ENCODE results near the gene CCDC12.

Gene CCDC12

DNA sequence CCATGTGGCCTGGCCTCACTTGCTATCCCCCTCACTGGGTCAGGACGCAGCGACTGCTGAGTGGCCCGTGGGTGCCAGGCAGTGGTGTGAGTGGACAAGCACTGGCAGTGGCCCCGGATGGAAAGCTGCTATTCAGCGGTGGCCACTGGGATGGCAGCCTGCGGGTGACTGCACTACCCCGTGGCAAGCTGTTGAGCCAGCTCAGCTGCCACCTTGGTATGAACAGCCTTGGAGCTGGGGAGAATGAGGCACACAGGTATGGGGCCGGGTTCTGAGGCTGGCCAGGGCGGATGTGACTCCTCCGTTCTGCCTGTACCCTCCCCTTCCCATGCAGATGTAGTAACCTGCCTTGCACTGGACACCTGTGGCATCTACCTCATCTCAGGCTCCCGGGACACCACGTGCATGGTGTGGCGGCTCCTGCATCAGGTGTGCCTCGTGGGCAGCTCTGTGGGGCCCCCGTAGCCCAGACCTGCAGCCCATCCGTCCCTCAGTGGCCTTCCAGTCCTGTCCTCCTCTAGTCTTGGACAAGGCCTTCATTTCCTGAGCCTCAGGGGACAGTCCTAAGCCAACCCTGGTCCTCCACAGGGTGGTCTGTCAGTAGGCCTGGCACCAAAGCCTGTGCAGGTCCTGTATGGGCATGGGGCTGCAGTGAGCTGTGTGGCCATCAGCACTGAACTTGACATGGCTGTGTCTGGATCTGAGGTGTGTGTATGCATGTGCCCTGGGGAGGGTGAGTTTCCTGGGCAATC is 31.1 kb upstream of the CCDC12 start:
- no peak for DNase-seq (ENCODE audit: low read depth)

DNA sequence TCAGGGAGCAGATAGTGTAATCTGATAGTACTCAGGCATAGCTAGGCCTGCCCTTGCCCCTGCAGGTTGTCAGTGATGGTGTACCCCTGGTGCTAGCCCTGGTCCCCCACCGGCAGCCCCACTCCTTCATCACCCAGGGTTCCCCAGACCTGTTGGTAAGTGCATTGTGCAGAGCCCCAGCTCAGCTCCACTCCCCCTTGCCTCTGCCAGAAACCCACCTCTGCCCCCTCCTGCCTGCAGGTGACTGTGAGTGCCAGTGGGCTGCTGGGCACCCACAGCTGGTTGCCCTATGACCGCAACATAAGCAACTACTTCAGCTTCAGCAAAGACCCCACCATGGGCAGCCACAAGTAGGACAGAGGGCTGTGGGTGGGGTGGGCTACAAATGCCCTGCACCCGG is 30.5 kb upstream of the CCDC12 start:
- DNase-seq (ENCODE audit: low read depth) = no peak

DNA sequence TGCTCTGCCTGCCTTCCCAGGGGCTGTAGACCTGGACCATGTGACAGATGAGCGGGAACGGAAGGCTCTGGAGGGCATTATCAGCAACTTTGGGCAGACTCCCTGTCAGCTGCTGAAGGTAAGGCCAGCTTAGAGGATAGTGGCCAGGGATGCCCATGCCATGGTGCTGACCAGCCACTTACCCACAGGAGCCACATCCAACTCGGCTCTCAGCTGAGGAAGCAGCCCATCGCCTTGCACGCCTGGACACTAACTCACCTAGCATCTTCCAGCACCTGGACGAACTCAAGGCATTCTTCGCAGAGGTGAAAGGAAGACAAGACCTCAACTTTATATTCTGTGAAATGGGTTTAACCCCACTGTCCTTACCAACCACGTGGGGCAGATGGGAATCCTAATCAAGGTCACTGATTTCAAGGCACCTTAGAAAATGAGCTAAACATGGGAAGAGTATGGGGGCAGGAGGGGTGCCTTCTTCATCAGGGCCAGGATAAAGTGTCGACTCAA is 29.7 kb upstream of the CCDC12 start:
- no peak for DNase-seq (ENCODE audit: low read depth)

DNA sequence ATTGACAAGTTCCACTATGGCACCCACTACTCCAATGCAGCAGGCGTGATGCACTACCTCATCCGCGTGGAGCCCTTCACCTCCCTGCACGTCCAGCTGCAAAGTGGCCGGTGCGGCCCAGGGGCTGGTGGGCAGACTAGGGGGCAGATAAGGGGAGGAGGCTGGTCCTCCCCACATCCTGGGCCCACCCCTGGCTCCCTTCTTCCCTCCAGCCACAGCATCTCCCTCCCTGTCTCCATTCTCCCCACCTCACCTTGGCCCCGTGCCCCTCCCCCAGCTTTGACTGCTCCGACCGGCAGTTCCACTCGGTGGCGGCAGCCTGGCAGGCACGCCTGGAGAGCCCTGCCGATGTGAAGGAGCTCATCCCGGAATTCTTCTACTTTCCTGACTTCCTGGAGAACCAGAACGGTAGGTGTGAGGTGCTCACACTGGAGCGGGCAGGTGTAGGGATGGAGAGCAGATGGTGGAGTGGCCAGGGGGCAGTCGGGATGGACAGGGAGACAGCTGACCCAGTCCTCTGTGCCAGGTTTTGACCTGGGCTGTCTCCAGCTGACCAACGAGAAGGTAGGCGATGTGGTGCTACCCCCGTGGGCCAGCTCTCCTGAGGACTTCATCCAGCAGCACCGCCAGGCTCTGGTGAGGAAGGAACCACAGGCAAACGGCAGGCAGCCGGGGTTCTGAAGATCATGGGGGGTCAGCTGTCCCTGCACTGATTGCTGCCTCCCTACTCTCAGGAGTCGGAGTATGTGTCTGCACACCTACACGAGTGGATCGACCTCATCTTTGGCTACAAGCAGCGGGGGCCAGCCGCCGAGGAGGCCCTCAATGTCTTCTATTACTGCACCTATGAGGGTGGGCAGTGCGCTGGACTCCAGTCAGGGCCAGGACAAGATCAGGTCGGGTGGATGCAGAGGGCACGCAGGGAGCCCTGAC is 28.9 kb upstream of the CCDC12 start:
- no peak for DNase-seq (ENCODE audit: low read depth)

DNA sequence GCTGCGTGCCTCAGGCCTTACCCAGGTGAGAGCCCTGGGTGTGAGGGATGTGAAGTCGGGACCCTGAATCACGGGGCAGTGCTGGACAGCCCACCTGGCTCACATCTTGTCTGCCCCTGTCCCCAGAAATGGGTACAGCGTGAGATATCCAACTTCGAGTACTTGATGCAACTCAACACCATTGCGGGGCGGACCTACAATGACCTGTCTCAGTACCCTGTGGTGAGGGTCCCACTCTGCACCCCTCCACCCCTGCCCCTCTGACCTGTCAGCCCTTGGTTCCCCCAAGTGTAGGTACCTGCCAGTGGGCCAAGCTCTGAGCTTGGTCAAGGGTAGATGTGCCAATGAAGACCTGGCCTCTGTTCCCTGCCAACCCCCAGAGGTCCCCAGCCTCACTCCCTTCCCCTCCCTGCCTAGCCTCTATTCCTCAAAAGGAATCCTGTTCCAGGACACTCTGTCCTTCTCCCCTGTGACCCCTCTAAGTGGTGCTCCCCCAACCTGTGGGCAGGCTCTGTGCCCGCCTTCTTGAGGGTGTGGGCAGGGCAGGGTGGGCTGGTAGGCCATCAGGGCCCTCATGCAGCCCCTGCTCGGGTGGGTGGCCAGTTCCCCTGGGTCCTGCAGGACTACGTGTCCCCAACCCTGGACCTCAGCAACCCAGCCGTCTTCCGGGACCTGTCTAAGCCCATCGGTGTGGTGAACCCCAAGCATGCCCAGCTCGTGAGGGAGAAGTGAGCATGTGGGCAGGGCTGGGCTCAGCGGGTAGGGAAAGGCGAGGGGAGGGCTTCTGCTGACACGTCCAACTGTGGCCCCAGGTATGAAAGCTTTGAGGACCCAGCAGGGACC is 28.0 kb upstream of the CCDC12 start:
- no peak for DNase-seq (ENCODE audit: low read depth)

DNA sequence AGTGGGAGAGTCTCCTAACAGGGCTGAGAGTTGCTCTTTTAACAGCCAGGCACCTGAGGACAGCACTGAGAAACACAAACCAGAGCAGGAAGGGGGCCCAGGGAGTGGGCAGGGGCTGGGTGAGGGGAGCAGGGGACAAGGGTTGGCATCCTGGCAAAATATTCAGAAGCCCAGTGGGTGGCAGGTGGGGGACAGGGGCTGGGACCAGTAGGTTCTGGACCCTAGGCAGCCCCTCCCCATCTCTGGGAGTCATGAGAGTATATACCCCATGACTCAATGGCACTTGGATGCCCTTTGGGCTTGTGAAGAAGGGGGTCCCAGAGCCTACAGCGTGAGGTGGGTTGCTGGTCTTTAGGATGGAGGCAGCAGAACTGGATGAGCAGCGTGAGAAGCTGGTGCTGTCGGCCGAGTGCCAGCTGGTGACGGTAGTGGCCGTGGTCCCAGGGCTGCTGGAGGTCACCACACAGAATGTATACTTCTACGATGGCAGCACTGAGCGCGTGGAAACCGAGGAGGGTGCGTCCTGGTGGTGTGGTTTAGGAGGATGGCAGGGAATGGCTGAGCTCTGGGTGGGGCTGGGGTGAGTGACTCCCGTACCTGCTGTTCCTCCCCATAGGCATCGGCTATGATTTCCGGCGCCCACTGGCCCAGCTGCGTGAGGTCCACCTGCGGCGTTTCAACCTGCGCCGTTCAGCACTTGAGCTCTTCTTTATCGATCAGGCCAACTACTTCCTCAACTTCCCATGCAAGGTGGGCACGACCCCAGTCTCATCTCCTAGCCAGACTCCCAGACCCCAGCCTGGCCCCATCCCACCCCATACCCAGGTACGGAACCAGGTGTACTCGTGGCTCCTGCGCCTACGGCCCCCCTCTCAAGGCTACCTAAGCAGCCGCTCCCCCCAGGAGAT is 27.2 kb upstream of the CCDC12 start:
- no peak for DNase-seq (ENCODE audit: low read depth)

DNA sequence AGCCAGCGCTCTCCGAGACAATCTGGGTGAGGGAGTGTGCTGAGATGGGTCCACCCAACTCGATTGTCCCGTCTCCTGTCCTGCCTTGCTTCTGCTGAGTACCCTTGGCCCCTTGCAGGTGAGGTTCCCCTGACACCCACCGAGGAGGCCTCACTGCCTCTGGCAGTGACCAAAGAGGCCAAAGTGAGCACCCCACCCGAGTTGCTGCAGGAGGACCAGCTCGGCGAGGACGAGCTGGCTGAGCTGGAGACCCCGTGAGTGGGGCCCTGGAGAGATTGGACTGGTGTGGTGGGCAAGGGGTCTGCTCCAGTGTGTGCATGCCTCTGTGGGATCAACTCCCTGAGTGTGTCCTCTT is 26.5 kb upstream of the CCDC12 start:
- no peak for DNase-seq (ENCODE audit: low read depth)

DNA sequence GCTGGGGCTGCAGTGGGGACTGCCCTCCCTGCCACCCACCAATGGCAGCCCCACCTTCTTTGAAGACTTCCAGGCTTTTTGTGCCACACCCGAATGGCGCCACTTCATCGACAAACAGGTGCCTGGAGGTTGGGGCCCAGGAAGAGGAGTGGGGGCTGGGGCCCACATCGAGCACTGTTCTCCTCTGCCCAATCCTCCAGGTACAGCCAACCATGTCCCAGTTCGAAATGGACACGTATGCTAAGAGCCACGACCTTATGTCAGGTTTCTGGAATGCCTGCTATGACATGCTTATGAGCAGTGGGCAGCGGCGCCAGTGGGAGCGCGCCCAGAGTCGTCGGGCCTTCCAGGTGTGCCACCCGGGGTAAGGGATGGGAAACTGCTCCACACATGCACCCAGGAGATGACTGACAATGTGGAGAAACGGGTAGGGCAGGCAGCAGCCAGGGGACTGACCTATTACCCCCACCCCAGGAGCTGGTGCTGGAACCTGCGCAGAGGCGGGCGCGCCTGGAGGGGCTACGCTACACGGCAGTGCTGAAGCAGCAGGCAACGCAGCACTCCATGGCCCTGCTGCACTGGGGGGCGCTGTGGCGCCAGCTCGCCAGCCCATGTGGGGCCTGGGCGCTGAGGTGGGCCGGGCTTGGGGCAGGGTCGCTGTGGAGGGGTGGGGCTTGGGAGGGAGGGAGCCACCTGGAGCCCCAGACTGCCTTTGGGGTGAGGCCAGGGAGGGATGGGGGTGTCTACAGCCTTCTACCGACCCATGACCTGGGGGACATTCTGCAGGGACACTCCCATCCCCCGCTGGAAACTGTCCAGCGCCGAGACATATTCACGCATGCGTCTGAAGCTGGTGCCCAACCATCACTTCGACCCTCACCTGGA is 25.9 kb upstream of the CCDC12 start:
- DNase-seq (ENCODE audit: low read depth) = no peak

DNA sequence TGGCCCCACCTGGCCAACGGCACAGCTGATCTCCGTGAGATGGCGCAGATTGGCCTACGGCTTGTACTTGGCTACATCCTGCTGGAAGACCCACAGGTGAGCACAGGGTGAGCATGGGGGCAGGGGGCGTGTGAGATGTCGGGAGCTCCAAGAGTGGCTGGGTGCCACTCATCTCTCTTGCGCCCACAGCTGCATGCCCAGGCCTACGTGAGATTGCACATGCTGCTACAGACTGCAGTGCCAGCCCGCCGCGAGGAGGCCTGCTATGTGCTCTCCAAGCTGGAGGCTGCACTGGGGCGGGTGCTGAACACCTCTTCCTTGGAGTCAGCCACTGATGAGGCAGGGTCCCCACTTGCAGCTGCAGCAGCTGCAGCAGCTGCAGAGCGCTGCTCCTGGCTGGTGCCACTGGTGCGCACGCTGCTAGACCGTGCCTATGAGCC is 25.2 kb upstream of the CCDC12 start:
- no peak for DNase-seq (ENCODE audit: low read depth)

DNA sequence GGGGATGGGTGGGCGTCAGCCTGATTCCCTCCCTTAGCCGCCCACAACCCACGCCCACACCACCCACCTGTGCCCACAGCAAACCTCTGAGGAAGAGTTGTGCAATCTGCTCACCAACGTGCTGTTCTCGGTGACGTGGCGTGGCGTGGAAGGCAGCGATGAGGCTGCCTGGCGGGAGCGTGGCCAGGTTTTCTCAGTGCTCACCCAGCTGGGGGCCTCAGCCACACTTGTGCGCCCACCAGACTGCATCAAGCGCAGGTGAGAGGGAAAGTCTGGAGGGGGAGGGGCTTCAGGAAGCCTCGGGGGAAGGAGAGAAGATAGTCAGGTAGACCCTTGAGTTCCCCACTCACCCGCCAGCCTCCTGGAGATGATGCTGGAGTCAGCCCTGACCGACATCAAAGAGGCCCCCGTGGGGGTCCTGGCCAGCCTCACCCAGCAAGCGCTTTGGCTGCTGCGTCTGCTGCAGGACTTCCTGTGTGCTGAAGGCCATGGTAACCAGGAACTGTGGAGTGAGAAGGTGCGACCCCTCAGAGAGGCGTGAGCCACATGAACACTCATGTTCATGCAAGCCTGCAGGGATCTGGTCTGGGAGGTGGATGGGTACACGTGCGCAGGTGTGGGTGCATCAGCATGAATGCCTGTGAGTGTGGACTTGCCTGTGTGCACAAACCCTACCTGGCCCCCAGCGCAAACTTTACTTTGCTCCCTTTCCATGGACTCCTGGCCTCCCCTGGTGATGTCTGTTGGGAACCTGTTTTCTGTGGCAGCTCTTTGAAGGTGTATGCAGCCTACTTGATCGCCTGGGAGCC is 24.6 kb upstream of the CCDC12 start:
- no peak for DNase-seq (ENCODE audit: low read depth)

DNA sequence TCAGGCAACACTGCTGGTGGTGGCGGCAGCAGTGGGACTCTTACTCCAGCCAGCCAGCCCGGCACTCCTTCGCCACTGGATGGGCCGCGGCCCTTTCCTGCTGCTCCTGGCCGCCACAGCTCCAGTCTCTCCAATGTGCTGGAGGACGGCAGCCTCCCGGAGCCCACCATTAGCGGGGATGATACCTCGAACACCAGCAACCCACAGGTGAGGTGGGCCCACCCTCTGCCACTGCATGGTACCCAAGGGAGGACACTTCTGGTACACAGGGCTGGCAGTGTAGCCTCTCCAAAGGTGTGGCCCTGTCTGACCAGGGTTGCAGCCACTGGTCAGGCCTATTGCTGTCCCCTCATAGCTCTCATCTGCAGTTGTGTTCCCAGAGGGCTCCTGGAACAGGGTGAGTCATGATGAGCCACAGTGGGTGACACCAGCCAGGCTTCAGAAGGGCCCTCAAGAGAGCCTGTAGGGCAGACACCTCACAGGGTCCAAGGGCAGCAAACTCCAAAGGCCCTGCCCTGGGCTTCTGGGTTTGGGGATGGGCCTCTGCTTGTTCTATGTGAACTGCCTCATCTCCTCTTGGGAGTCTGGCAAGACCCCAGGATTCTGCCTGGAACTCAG is 23.8 kb upstream of the CCDC12 start:
- no peak for DNase-seq (ENCODE audit: low read depth)

DNA sequence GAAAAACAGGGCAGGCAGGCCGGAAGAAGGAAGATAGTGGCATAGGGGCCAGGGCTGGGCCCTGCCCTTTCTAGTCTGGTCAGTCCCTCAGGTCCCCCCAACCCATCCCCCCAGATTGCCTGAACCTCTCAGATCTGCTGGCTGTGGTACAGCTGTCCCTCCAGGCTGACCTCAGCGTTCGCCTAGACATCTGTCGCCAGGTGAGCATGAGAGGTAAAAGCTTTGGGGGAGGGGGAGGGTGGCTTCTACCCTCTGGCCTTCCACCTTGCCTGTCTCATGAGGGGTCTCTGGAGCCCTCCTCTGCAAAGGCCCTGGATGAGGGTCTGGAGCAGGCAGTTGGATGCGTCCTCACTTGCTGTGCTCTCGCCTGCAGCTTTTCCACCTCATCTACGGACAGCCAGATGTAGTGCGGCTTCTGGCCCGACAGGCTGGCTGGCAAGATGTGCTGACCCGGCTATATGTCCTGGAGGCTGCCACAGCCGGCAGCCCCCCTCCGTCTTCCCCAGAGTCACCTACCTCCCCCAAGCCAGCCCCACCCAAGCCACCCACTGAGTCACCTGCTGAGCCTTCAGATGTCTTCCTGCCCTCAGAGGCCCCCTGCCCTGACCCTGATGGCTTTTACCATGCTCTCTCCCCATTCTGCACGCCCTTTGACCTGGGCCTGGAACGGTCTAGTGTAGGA is 23.1 kb upstream of the CCDC12 start:
- DNase-seq (ENCODE audit: low read depth) = no peak

DNA sequence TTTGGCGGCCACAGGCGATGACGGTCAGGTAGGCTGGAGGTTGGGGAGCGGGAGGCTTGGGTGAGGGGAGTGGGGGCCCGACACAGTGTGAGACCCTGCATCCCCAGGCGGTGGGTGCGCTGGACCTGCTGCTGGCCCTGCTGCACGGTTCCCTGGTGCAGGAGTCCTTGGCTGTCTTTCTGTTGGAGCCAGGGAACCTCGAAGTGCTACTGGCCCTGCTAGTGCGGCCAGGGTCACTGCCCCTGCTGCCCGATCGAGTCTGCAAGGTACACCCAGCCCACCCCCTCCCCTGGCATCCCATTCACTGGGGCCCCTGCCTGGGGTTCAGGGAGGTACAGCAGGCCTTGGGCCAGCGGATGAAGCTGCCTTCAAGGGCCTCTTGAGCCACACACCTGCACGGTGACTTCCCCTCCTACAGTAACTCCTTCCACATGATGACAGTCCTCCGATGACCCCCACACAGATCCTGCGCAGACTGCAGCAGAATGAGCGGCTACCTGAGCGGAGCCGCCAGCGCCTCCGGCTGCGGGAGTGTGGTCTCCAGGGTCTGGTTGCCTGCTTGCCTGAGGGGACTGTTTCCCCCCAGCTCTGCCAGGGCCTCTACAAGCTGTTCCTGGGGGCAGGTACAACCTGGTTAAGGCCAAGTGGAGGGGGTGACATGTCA is 22.4 kb upstream of the CCDC12 start:
- no peak for DNase-seq (ENCODE audit: low read depth)

DNA sequence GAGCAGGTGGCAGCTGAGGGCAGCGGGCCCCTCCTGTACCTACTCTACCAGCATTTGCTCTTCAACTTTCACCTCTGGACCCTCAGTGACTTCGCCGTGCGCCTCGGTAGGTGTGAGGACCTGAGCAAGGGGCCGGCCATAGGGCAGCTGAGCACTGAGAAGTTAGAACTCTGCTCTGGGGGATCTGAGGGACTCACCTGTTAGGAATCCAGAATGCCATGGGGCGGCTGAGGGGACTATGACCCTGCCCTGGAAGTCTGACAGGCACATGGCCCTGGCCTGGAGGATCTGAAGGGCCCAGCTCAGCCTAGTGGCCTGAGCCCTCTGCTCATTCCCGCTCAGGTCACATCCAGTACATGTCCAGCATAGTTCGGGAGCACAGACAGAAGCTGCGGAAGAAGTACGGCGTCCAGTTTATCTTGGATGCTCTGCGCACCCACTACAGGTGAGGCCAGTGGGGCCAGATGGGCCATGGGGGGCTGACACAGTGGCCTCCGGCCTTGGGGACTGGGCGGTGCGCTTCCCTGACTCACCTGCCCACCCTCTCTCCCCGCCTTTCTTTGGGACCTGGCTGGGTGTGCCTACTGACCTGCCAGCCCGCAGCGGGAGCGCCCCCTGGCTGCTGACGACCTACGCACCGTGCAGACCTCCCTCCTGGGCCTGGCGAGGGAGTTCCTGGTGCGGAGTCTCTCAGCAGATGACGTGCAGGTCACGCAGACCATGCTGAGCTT is 21.7 kb upstream of the CCDC12 start:
- DNase-seq (ENCODE audit: low read depth) = peak; percentile 63

DNA sequence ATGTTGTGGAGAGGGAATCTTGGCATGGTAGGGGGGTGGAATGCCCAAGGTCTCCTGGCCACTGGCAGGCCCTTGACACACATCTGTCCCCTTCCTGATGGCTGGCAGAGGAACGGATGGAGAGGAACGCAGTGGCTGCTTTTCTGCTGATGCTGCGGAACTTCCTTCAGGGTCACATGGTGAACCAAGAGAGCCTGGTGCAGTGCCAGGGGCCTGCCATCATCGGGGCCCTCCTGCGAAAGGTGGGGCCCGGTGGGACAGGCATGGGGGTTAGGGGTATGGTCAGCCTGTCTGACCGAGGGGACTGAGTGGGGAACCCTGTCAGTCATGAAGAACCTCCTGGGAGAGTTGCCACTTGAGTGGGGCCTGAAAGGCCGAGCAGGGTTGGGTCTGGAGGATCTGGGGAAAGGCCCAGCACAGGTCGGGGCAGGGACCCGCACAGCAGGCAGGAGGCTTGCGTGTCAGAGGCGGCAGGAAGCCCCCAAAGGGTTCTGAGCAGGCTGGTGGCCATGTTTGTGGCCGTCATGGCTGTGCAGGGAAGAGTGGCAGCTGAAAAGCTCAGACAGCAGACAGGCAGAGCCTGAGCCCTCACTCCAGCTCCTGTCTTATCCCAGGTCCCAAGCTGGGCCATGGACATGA is 21.0 kb upstream of the CCDC12 start:
- no peak for DNase-seq (ENCODE audit: low read depth)

DNA sequence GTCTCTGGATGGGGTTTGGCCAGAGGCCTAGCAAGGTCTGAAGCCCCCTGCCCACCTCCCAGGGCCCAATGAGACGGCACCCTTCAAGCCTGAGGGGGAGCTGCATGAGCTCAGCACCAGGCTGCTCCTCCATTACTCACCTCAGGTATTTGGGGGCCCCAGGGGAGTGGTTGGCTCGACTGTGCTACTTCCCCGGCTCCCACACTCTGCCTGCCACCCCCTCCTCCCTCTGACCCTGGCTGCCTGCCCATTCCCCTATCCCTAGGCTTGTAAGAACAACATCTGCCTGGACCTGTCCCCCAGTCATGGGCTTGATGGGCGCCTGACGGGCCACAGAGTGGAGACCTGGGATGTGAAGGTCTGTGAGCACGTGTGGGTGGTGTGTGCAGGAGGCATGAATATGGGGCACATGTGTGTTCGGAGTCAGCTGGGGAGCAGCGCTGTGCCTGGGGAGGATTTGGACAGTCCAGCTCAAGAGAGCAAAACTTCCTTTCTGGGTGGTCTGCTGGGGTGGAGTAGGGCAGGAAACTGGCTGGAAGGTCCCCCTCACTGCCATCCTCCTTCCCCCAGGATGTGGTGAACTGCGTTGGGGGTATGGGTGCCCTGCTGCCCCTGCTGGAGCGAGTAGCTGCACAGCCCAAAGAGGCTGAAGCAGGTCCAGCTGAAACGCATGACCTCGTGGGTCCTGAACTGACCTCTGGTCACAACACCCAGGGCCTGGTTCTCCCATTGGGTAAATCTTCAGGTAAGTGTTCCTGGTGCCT is 20.3 kb upstream of the CCDC12 start:
- no peak for DNase-seq (ENCODE audit: low read depth)

All from T follicular helper cell (primary cell).